GM12865 (cell line): ENCODE results near the gene PEAR1.

Experiments
- DNase-seq: peaks from one replicate; pipeline ENCODE4 v3.0.0; 2010; ENCODE audit warnings: low read depth
- H3K4me3 ChIP-seq: 2 replicates; pipeline ENCODE4 v1.5.1; 2011; ENCODE audit warnings: mild to moderate bottlenecking, low read depth, low read length, control low read depth
- TF ChIP-seq, protein P1 (sequence below): IDR thresholded peaks from 2 replicates; pipeline ENCODE4 v1.5.1; 2011; ENCODE audit warnings: low read length, control low read depth, low read depth, inconsistent platforms; ENCODE audit not compliant: insufficient read depth; ENCODE audit errors: missing control alignments

The PEAR1 gene

DNA sequence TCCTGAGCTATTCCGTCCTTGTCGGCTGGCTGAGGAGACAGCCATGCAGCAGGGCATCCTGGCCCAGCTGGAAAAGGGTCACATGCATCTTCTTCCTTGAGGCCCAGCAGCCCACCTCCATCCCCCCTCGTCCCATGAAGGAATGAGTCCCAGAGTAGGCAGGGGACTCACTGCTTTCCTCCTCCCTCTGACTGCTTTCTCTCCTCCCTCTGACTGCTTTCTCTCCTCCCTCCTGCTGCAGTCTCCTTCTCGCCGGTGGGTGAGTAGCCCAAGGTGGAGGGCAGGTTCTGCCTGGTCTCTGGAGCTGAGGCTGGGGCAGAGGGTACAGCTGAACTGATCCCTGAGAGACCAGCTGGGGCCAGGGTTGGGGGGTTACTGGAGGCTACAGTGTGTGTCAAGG lies 19.4 kb upstream of the PEAR1 start:
- no peak overlapping the region for H3K4me3 ChIP-seq
- TF ChIP-seq, protein P1, sequence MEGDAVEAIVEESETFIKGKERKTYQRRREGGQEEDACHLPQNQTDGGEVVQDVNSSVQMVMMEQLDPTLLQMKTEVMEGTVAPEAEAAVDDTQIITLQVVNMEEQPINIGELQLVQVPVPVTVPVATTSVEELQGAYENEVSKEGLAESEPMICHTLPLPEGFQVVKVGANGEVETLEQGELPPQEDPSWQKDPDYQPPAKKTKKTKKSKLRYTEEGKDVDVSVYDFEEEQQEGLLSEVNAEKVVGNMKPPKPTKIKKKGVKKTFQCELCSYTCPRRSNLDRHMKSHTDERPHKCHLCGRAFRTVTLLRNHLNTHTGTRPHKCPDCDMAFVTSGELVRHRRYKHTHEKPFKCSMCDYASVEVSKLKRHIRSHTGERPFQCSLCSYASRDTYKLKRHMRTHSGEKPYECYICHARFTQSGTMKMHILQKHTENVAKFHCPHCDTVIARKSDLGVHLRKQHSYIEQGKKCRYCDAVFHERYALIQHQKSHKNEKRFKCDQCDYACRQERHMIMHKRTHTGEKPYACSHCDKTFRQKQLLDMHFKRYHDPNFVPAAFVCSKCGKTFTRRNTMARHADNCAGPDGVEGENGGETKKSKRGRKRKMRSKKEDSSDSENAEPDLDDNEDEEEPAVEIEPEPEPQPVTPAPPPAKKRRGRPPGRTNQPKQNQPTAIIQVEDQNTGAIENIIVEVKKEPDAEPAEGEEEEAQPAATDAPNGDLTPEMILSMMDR: no peak
- DNase-seq: no peak

DNA sequence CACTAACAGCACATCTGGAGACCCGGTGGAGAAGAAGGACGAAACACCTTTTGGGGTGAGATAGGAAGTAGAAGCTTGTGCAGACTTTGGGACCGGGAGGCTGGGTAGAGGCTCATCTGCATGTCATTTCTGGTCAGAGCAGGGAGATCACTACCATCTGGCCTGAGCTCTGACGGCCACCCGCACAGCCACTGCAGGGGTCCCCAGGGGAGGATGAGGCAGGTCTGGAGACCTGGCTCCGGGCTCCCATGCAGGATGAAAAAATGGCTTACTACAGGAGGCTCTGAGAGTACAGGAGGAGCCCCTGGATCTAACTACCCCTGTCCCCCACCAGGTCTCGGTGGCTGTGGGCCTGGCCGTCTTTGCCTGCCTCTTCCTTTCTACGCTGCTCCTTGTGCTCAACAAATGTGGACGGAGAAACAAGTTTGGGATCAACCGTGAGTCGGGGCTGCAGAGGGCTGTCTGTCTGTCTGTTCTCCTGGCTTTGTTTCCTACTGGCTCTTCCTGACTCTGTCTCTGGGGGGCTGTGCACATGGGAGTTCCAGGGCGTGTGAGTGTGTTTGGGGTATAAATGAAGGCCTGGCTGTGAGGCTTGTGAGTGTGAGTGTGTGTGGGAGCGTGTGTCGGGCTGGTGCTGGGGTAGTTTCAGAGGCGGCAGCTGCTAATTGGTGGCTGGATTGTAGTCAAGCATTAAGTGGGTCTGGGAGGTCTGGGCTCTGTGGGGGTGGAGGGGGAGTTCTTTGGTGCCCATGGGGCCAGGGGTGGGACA lies 18.8 kb upstream of the PEAR1 start:
- no peak for DNase-seq
- TF ChIP-seq, protein P1: no peak
- no peak overlapping the region for H3K4me3 ChIP-seq

DNA sequence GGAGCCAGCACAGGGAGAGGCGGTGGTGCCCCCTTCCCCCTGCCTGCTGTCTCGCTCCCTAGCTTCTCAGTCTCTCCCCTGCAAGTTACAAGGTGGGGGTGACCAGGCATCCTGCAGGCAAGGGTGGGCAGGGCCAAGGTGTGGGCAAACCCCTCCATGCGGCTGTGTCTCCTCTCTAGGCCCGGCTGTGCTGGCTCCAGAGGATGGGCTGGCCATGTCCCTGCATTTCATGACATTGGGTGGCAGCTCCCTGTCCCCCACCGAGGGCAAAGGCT lies 18.2 kb upstream of the PEAR1 start:
- DNase-seq: no peak
- no peak overlapping the region for H3K4me3 ChIP-seq
- TF ChIP-seq, protein P1: no peak

DNA sequence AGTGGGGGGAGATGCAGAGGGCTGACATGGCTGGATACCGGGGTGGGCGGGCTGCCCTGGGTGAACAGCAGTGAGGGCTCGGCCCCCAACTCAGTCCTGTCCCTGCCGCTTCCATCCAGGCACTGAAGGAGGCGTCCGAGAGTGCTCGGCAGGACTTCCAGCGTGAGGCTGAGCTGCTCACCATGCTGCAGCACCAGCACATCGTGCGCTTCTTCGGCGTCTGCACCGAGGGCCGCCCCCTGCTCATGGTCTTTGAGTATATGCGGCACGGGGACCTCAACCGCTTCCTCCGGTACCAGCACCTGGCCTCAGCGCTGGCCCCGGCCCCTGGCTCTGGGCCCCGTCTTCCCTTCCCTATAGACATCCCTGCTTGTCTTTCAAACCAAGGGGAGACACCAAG lies 17.2 kb upstream of the PEAR1 start:
- no peak for DNase-seq
- TF ChIP-seq, protein P1: no peak
- H3K4me3 ChIP-seq: no peak overlapping the region

DNA sequence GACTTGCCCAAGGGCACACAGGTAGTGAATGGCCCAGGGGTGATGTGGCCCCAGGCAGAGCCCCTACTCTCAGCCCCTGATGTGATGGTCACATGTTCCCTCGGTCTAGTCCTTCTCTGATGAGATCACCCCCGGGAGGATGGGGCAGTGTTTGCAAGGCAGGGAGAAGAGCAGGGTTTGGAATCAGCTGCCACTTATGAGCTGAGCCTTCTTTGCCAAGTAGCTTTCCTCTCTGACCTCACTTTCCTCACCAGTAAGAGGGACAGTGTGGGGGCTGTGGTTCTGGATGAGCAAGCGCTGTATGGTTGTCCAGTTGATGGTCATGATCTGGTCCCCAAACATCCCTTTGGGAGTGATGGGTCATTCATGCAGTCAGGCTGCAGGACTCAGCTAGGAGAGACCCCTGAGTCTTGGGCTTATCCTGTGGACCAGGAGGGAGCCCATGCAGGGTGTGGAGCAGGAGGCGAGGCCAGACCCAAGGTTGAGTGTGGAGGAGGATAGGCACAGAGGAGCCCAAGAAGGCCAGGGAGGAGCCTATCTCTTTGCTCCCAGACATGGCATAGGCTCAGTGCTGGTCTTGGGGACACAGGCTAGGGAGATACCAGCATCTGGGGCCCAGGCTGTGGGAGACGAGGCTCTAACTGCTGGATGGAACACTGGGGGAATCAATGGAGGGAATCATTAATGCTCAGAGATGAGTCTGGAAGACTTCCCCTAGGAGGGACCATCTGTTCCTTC lies 15.9 kb upstream of the PEAR1 start:
- DNase-seq: no peak
- H3K4me3 ChIP-seq: no peak overlapping the region
- TF ChIP-seq, protein P1: no peak

DNA sequence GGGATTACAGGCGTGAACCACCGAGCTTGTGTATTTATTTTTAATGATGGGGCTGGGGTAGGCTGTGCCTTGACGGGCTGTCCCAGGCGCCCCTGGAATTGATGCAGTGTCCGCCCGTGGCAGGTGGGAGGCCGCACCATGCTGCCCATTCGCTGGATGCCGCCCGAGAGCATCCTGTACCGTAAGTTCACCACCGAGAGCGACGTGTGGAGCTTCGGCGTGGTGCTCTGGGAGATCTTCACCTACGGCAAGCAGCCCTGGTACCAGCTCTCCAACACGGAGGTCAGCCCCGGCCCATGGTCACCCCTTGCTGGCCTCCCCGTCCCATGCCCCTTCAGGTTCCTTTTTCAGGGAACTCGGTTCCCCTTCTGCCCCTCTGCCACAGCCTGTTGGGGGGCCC lies 13.6 kb upstream of the PEAR1 start:
- DNase-seq: no peak
- TF ChIP-seq, protein P1: no peak
- no peak overlapping the region for H3K4me3 ChIP-seq
